LNCaP clone FGC (cell line): ENCODE results near the gene METAP1D.
"Not testable (repeated sequence)": the region's sequence is repeated elsewhere in the genome, so short reads cannot be mapped to it uniquely, and the experiment has no call there.

Experiments used
- DNase-seq: peaks from one replicate; pipeline ENCODE4 v3.0.0-alpha.2; 2011; ENCODE audit warnings: low read depth
- H3K4me3 ChIP-seq: 2 replicates; pipeline ENCODE4 v1.5.1; 2011; ENCODE audit warnings: mild to moderate bottlenecking, low read depth, low read length, control low read depth
- TF ChIP-seq, protein P1 (sequence below): IDR thresholded peaks from 2 replicates; pipeline ENCODE4 v1.5.1; 2012; ENCODE audit warnings: mild to moderate bottlenecking; ENCODE audit not compliant: control insufficient read depth, insufficient read depth; ENCODE audit errors: extremely low read depth

The METAP1D gene

GRCh38 chr2:171968509-171968908 lies 31.2 kb upstream of the METAP1D start:
- TF ChIP-seq, protein P1, sequence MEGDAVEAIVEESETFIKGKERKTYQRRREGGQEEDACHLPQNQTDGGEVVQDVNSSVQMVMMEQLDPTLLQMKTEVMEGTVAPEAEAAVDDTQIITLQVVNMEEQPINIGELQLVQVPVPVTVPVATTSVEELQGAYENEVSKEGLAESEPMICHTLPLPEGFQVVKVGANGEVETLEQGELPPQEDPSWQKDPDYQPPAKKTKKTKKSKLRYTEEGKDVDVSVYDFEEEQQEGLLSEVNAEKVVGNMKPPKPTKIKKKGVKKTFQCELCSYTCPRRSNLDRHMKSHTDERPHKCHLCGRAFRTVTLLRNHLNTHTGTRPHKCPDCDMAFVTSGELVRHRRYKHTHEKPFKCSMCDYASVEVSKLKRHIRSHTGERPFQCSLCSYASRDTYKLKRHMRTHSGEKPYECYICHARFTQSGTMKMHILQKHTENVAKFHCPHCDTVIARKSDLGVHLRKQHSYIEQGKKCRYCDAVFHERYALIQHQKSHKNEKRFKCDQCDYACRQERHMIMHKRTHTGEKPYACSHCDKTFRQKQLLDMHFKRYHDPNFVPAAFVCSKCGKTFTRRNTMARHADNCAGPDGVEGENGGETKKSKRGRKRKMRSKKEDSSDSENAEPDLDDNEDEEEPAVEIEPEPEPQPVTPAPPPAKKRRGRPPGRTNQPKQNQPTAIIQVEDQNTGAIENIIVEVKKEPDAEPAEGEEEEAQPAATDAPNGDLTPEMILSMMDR = no peak
- H3K4me3 ChIP-seq = no peak overlapping the region
- DNase-seq = no peak

DNA sequence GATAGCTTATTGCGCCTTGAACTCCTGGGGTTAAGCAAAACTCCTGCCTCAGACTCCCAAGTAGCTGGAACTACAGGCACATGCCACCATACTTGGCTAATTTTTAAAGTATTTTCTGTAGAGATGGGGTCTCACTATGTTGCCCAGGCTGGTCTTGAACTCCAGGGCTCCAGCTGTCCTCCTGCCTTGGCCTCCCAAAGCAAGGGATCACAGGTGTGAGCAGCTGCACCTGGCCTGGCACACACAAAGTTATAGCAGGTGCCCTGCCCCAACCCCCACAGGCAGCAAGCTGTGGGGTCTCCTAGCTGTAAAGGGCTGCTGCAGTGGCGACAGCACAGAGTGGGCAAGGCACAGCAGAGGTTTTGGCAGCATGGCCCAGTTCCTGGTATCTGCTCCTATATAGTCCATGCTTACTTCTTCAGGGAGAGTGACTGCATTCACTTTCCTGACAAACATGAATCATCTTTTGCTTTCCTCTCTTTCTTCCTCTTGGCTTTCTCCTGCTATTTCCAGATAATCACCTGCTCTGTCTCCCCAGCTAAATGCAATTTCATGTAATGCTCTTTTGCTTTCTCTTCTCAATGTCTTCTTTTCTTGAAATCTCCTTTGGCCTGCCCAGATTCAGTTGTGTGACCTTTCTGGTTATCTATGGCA lies 27.3 kb upstream of the METAP1D start:
- H3K4me3 ChIP-seq = no peak overlapping the region
- no peak for DNase-seq
- TF ChIP-seq, protein P1 = no peak

- no peak for DNase-seq
- TF ChIP-seq, protein P1 = no peak
- H3K4me3 ChIP-seq = no peak overlapping the region
Measured at GRCh38 chr2:171979103-171979502, 20.6 kb upstream of the METAP1D start.

DNA sequence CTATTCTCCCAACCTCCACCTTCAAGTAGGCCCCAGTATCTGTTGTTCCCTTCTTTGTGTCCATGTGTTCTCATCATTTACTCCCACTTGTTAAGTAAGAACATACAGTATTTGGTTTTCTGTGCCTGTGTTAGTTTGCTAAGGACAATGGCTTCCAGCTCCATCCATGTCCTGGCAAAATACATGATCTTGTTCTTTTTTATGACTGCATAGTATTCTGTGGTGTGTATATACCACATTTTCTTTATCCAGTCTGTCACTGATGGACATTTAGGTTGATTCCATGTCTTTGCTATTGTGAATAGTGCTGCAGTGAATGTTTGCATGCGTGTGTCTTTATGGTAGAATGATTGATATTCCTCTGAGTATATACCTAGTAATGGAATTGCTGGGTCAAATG lies 15.8 kb upstream of the METAP1D start:
- not testable (repeated sequence) for DNase-seq, H3K4me3 ChIP-seq

DNA sequence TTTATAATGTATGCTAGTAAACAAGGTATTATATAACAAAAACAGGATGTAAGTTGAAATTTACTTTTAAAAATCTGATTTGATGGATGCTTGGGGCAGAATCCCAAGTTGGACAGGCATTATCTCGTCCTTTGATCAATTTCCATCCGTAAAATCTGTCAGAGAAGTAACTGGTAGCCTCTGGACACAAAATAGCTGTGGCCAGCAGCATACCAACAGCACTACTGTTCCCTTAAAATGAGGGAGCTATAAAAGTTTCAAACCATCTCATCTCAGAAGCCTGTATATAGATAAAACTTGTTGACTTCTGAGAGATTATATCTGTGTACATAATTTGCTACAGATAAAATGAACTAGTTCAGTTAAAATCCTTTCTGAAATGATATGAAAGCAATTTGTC lies 14.7 kb upstream of the METAP1D start:
- TF ChIP-seq, protein P1 = no peak
- no peak for DNase-seq

DNA sequence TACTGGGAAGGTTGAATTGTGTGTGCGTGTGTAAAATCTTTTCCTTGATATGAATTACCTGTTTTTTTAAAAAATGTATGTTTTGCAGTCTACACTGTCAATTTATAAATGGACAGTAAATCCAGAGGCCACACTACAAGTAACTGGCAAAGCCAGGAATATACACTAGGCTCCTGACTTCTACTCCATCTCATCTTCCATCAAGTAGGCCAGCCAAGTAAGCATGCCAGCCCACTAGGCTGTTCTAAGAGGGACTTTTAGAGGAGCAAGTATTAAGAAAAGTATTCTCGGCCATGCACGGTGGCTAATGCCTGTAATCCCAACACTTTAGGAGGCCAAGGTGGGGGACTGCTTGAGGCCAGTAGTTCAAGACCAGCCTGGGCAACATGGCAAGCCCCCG lies 13.0 kb upstream of the METAP1D start:
- TF ChIP-seq, protein P1 = no peak

More for the DNA sequence above, 14.7 kb upstream of the METAP1D start:
- H3K4me3 ChIP-seq = no peak overlapping the region

DNA sequence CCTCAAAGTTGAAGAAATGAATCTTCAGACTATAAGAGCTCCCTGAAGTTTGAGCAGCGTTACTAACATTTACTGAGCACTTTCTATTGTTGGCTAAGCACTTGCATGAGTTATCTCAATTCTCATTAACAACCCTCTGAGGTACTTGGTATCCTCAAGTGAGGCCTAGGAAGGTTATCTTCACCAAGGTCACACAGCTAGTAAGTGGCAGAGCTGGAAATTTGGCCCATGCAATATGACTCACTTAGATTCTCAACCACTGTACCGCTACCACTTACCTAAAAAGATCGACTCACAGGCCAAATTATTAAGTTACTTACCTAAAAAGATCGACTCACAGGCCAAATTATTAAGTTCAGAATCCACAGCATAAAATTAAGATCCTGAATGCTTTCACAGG lies 8.7 kb upstream of the METAP1D start:
- TF ChIP-seq, protein P1 = no peak
- DNase-seq = no peak
- H3K4me3 ChIP-seq = no peak overlapping the region

More for the DNA sequence above, 13.0 kb upstream of the METAP1D start:
- no peak for DNase-seq
- H3K4me3 ChIP-seq = no peak overlapping the region
